Measurements from ENCODE around the gene MBOAT2.

- TF ChIP-seq CTCF (IDR thresholded peaks at IDR 0.05) (no peak), POLR2A (IDR thresholded peaks at IDR 0.05) (no peak)
Observed at GRCh38 chr2:9025746-9026145, 22.3 kb upstream of the MBOAT2 start.
